T-helper 2 cell treated with Interferon-gamma antibody and Interleukin-4, amounts not matched to agents 5 μg/mL and 100 μg/mL, for 36 hours (primary cell): ENCODE measurements around the gene PDE1A.

ENCODE experiments used
- DNase-seq: peaks from one replicate; pipeline ENCODE4 v3.0.0; 2021; ENCODE audit warnings: low spot score
- H3K27ac Mint-ChIP-seq: one replicate; pipeline ENCODE4 v1.8.0; 2021; ENCODE audit warnings: mild to moderate bottlenecking, mixed read lengths
- H3K27me3 Mint-ChIP-seq: one replicate; pipeline ENCODE4 v1.8.0; 2021; ENCODE audit warnings: low read depth, mixed read lengths
- H3K36me3 Mint-ChIP-seq: one replicate; pipeline ENCODE4 v1.8.0; 2021; ENCODE audit warnings: low read depth, mixed read lengths
- H3K4me1 Mint-ChIP-seq: one replicate; pipeline ENCODE4 v1.8.0; 2021; ENCODE audit warnings: low read depth, mixed read lengths
- H3K4me3 Mint-ChIP-seq: one replicate; pipeline ENCODE4 v1.8.0; 2022; ENCODE audit warnings: mild to moderate bottlenecking, moderate library complexity, mixed read lengths
- H3K9me3 Mint-ChIP-seq: one replicate; pipeline ENCODE4 v1.8.0; 2021; ENCODE audit warnings: mixed read lengths

PDE1A gene

DNA sequence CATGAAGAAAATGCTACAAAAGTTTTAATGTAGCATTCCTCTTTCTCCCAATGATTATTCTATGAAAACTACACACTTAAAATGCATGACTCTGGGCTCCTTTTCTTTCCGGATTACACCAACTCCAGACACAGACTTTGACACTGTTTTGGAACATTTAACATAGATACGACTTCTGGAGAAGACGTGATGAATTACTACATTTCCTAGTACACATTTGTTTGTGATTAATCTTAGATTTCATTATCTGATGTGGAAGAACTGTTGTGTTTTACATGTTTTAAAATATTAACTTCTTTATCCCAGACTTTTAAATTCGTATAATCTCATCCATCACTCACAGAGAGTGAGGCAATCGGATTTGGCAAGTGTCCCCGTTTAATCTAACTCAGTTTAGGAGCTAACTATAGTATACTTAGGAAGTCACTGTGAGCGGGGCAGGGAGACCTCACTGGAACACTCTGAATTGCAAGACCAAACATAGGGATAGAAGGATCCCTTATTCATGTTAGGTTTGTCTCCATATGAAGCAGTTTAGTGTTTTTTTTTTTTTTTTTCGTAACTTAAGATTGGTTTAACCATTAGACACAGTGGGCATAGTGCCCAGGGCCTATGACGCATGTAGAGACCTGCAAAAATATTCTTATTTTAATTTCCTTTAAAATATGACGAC lies 66.7 kb downstream of the PDE1A start:
- no peak for DNase-seq
- H3K4me1 Mint-ChIP-seq: no peaks in the 10 kb centered on the region
- H3K9me3 Mint-ChIP-seq: no peaks in the 10 kb centered on the region
- H3K27ac Mint-ChIP-seq: no peak overlapping the region
- no peaks in the 10 kb centered on the region for H3K36me3 Mint-ChIP-seq
- H3K4me3 Mint-ChIP-seq: no peak overlapping the region
- no peaks in the 10 kb centered on the region for H3K27me3 Mint-ChIP-seq

- no peak overlapping the region for H3K4me3 Mint-ChIP-seq
- H3K27me3 Mint-ChIP-seq: no peaks in the 10 kb centered on the region
- no peak for DNase-seq
- H3K4me1 Mint-ChIP-seq: no peaks in the 10 kb centered on the region
- H3K27ac Mint-ChIP-seq: no peak overlapping the region
- no peaks in the 10 kb centered on the region for H3K36me3 Mint-ChIP-seq
- H3K9me3 Mint-ChIP-seq: no peaks in the 10 kb centered on the region
Measured at GRCh38 chr2:182359027-182359989, 67.5 kb downstream of the PDE1A start.

GRCh38 chr2:182358601-182359000 lies 68.2 kb downstream of the PDE1A start:
- Mint-ChIP-seq H3K36me3 (no peaks in the 10 kb centered on the region), H3K27me3 (no peaks in the 10 kb centered on the region), H3K9me3 (no peaks in the 10 kb centered on the region), H3K4me1 (no peaks in the 10 kb centered on the region), H3K27ac (no peak overlapping the region), H3K4me3 (no peak overlapping the region)
- DNase-seq: no peak

GRCh38 chr2:182355815-182356214 lies 71.0 kb downstream of the PDE1A start:
- H3K27me3 Mint-ChIP-seq: no peaks in the 10 kb centered on the region
- H3K4me3 Mint-ChIP-seq: no peak overlapping the region
- H3K4me1 Mint-ChIP-seq: no peaks in the 10 kb centered on the region
- H3K27ac Mint-ChIP-seq: no peak overlapping the region
- DNase-seq: no peak
- H3K36me3 Mint-ChIP-seq: no peaks in the 10 kb centered on the region
- H3K9me3 Mint-ChIP-seq: no peaks in the 10 kb centered on the region

DNA sequence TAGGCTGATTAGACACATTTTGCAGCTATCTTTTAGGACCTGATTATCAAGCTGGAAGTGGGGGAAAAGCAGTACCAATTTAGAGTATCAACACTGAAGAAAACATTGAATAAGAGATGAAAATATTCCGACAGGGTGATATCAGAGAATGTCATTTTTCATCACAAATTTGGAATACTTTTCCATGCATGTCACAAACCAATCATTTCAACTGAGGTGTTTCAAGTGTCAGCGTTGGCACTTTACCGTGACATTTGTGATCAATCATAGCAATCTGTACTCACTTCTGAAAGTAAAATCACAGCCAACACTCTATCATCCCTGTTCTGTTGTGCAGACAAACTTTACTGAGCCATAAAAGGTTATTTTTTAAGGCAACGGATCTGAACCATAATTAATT lies 75.4 kb downstream of the PDE1A start:
- Mint-ChIP-seq H3K4me1 (no peaks in the 10 kb centered on the region), H3K27me3 (no peaks in the 10 kb centered on the region), H3K4me3 (no peak overlapping the region), H3K36me3 (no peaks in the 10 kb centered on the region), H3K9me3 (no peaks in the 10 kb centered on the region), H3K27ac (no peak overlapping the region)
- DNase-seq: no peak

DNA sequence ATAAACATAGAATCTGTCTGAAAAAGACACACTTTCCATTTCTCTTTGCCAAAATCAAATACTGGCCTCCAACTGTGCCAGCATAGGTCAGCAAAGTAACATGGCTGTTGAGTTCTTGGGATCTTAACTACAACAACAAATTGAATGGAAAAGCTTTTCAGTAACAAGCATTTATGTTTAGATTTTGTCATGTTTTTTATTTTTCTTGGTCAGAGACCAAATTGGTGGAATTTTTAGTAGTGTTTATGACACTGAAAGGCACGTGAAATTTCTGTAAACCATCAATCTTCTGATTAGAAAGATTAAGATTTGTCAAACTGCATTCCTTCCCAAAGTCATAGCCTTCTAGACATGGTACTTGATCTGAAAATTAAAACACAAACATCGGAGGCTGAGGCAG lies 77.6 kb downstream of the PDE1A start:
- Mint-ChIP-seq H3K36me3 (no peaks in the 10 kb centered on the region), H3K4me3 (no peak overlapping the region), H3K27me3 (no peaks in the 10 kb centered on the region), H3K4me1 (no peaks in the 10 kb centered on the region), H3K9me3 (no peaks in the 10 kb centered on the region), H3K27ac (no peak overlapping the region)
- no peak for DNase-seq

- Mint-ChIP-seq H3K36me3 (no peaks in the 10 kb centered on the region), H3K4me1 (no peaks in the 10 kb centered on the region), H3K27me3 (no peaks in the 10 kb centered on the region), H3K4me3 (no peak overlapping the region), H3K9me3 (no peaks in the 10 kb centered on the region), H3K27ac (no peak overlapping the region)
- DNase-seq: no peak
Measured at GRCh38 chr2:182345384-182345783, 81.5 kb downstream of the PDE1A start.

DNA sequence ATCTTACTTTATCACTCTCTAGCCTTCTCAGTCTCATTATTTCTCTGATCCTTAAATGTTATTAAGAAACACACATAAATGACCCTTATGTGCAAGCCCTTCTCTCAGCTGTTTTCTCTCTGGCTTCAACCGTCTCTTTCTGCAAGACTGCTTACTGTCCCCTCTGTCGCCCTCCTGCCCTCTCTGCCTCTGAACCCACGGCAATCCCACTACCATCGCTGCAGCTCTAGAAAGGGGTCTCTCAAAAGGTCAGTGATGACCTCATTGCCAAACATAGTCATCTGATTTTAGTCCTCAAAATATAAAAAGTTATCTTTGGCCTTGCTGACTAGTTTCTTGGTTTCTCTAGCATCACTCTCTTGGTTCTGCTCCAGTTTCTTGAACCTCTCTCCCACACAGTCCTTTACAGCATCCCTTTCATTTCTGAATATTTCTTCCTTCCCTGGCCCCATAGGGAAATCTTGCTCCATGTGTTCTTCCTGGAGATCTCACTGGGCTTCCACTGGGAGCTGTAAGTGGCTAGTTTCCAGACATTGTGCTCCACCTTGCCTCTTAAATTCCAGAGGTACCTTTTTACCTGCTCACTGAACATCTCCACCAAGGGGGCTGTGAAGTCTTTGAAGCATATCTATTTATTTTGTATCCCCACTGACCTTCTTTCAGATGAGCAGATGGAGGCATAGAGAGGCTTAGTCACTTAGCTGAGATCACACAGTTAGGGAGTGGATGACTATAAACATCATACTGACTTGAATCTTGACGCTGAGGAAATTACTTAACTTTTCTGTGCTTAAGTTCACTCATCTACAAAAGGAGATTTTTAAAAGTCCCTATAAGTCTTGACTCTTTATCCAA lies 96.2 kb downstream of the PDE1A start:
- Mint-ChIP-seq H3K4me1 (no peaks in the 10 kb centered on the region), H3K27me3 (no peaks in the 10 kb centered on the region)
- no peak for DNase-seq

DNA sequence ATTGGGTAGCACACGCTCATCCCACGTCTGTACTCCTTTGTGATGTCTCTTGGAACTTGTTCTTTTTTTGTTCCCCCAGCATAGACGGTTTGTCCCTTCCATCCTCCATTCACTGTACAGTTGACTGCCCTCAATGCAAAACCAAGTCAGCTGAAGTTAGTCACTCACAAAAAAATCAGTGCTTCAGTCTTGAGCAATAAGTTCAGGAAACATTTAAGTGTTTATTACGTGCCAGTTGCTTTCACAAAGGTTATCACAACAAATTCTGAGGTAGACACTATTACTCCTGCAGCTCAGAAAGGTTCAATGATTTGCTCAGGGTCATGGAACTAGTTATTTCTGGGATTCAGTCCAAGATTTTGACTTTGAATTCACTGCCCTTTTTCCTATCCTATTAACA lies 102.2 kb downstream of the PDE1A start:
- Mint-ChIP-seq H3K4me3 (no peak overlapping the region), H3K27me3 (no peaks in the 10 kb centered on the region), H3K27ac (no peak overlapping the region), H3K36me3 (no peaks in the 10 kb centered on the region), H3K9me3 (no peaks in the 10 kb centered on the region), H3K4me1 (no peaks in the 10 kb centered on the region)
- no peak for DNase-seq

More for the DNA sequence above, 96.2 kb downstream of the PDE1A start:
- Mint-ChIP-seq H3K27ac (no peak overlapping the region), H3K9me3 (peaks cover 4% of the 10 kb centered on the region), H3K4me3 (no peak overlapping the region), H3K36me3 (no peaks in the 10 kb centered on the region)

DNA sequence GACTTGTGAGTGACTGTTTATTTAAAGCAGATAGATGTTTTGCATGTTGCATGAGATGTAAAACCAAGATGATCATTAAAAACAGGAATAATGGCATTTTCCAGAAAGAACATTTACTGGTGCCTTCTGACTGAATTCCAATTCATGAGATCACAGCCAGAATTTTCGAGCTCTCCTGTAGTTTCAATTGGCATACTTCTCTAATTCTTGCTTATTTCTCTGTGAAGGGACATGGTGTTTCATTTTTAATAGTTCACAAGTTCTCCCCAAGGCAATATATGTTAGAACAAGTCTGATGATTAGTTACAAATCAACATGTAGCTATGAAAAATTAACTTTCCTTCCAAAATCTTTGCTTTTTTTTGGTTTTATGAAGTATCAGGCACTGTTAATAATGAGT lies 105.7 kb downstream of the PDE1A start:
- Mint-ChIP-seq H3K27ac (no peak overlapping the region), H3K9me3 (no peaks in the 10 kb centered on the region), H3K27me3 (no peaks in the 10 kb centered on the region), H3K4me3 (no peak overlapping the region), H3K4me1 (no peaks in the 10 kb centered on the region), H3K36me3 (no peaks in the 10 kb centered on the region)
- DNase-seq: no peak

DNA sequence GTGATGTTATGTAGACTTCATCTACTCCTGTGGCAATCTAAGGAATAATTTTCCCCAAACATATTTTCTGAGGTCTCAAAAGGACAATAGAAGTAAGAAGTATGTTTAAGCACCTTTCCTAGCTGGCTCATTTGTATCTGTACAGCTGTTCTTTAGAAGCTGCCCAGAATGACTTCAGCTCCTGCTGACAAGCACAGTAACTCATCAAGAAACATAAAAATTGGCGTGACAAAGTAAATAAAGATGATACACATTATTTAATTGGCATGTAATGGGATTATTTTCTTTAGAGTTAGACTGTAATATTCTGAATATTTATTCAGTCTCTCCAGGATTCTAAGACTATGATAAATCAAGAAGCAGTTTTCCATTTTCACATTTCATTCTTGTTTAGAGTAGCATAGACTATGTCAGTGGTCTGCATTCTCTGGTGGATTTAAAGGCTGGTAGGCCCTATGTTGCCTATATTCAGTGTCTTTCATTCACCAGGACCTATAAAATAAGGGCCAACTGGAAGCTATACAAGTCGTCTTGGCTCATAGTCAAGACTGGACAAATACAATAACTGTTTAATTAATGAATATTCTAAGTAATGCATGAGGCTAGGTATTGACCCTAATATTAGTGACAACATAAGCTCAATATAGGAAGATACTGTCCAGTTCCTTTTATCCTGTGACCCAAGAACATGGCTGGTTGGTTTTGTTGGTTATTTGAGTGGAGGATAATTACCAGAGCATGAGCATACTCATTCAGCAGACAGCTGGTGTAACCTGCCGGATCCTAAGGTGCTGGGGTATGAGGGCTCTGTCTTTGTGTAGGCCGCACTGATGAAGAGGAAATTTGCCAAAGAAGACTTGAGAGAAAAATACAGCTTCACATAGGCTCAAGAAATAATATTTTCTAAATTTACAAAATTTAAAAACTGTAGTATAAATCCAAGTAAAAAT lies 107.0 kb downstream of the PDE1A start:
- Mint-ChIP-seq H3K27me3 (no peaks in the 10 kb centered on the region), H3K36me3 (no peaks in the 10 kb centered on the region), H3K4me3 (no peak overlapping the region), H3K9me3 (no peaks in the 10 kb centered on the region), H3K27ac (no peak overlapping the region), H3K4me1 (no peaks in the 10 kb centered on the region)
- no peak for DNase-seq

- Mint-ChIP-seq H3K27me3 (no peaks in the 10 kb centered on the region), H3K4me3 (no peak overlapping the region), H3K36me3 (no peaks in the 10 kb centered on the region), H3K27ac (no peak overlapping the region), H3K4me1 (no peaks in the 10 kb centered on the region), H3K9me3 (no peaks in the 10 kb centered on the region)
- no peak for DNase-seq
Measured at GRCh38 chr2:182318466-182319220, 108.2 kb downstream of the PDE1A start.
